HUDEP-2 (cell line): ENCODE measurements around the gene ABHD12B.
"Not testable (repeated sequence)": the region's sequence is repeated elsewhere in the genome, so short reads cannot be mapped to it uniquely, and the experiment has no call there.

ENCODE experiments used
- DNase-seq, 76 experiments: peaks; one replicate each; lab custom pipeline; 2025; ENCODE audit not compliant: unreplicated experiment in 76 of 76; lab: John Stamatoyannopoulos, UW

Gene ABHD12B

DNA sequence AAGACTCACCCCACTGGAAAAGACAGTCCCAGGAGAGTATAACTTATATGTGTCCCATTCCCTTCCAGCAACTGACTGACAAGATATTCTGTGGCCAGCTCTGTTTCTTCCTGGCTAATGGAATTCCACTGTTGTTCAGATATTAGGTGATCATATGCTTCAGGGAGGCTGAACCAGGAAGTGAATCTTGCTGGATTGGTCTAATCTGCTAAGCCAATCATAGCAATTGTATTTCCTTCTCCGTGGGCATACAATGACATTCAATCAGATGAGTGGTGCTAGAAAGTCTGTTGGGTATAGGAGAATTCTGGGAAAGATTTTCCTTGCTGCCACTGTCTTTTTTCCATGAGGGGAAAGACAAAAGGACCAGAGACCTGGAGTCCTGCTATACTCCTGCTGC, 60.3 kb downstream of the ABHD12B start:
- DNase-seq = no peak

DNA sequence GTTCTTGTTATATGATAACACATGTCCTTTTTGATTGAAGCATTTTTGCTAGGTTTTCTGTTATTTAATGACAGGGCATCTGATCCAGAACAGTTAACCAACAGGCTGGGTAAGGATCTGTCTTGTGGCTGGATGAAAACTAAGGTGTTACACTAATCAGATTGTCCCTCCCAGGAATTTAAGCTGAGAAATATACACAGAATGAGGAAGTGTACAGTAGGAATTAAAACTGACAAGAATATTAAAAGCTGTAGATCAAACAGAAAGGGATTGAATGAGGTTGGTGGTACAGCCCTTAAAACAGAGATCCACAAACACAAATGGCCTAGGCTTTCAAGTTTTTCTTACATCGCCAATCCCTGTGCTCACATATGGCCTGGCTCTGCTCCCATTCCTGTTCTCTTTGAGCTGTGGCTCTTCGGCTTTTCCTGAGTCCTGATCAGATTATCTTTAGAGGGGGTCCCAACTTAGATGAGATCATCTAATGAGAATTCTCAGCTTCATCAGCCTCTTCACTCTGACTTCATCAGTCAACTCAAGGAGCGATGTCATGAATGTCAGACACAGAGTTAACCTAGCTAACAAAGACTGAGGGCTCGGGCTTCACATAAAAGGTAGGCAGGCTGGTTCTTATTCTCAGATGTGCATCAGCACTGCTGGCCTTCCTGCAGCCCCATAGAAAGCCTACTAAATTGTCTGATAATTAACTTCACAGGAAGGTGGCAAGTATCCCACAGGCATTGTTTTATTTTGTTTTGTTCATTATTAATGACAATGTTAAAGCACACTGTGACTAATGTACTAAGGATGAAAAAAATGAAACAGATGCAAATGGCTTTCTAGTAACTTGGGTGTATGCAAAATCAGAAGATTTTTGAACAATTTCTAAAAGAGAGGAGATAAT, 61.0 kb downstream of the ABHD12B start:
- no peak for DNase-seq

GRCh38 chr14:50935126-50936015, 63.5 kb downstream of the ABHD12B start:
- DNase-seq = no peak

- no peak for DNase-seq
Observed at GRCh38 chr14:50936016-50936340, 64.1 kb downstream of the ABHD12B start.

DNA sequence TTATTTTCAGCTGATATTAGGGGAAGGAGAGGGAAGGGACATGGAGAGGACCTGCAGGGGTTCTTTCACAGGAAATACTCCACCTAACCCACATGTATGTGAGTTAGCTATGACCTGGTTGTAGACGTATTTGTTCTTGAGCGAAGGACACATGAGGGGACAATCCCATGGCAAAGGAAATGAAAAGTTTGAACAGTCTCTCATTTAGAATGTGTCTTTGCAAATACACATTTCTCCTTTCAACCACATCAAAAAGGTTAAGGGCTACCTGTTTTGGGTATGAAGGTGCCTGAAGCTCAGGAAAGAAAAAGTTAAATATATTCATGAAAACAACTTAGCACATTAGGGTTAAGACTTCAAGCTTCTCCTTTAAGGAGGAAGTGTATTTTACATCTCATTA, 65.0 kb downstream of the ABHD12B start:
- DNase-seq = no peak

GRCh38 chr14:50937325-50937724, 65.5 kb downstream of the ABHD12B start:
- DNase-seq = no peak

DNA sequence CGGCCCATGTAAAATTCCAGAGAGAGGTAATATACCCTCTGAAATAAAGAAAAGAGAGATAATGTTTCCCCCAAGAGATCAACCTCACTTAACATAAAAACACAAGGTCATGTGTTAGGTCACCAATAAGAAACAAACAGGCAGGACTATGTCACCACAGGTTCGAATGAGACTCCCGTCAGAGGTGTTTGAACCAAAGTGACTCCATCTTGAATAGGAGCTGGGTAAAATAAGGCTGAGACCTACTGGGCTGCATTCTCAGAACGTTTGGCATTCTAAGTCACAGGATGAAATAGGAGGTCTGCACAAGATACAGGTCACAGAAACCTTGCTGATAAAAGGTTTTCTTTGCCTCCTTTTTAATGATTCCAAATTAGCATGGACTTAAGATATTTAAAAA, 65.9 kb downstream of the ABHD12B start:
- DNase-seq = no peak

- DNase-seq = no peak
Observed at GRCh38 chr14:50941151-50941550, 69.3 kb downstream of the ABHD12B start.

DNA sequence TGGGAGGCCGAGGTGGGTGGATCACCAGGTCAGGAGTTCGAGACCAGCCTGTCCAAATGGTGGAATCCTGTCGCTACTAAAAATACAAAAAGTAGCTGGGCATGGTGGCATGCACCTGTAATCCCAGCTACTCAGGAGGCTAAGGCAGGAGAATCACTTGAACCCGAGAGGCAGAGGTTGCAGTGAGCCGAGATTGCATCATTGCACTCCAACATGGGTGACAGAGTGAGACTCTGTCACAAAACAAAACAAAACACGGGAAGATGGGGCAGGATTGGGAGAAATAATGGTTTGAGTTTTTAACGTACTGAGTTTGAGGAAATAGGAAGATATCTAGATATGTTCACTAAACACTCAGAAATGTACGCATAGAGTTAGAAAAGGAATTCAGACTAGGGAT, 69.8 kb downstream of the ABHD12B start:
- not testable (repeated sequence) for DNase-seq

GRCh38 chr14:50943261-50943942, 71.5 kb downstream of the ABHD12B start:
- DNase-seq = peak in 3 of 76 experiments; percentile 4 to 20 (median 14)

GRCh38 chr14:50943943-50944646, 72.2 kb downstream of the ABHD12B start, which contains the start of gene PYGL:
PYGL (minus strand) TSS chr14:50944483; CDS start chr14:50944403, 80 bp downstream.
- DNase-seq = peak in 42 of 76 experiments; percentile 7 to 62 (median 34)

GRCh38 chr14:50944647-50945413, 73.0 kb downstream of the ABHD12B start:
- peak in 4 of 76 experiments; percentile 14 to 37 (median 27) for DNase-seq

DNA sequence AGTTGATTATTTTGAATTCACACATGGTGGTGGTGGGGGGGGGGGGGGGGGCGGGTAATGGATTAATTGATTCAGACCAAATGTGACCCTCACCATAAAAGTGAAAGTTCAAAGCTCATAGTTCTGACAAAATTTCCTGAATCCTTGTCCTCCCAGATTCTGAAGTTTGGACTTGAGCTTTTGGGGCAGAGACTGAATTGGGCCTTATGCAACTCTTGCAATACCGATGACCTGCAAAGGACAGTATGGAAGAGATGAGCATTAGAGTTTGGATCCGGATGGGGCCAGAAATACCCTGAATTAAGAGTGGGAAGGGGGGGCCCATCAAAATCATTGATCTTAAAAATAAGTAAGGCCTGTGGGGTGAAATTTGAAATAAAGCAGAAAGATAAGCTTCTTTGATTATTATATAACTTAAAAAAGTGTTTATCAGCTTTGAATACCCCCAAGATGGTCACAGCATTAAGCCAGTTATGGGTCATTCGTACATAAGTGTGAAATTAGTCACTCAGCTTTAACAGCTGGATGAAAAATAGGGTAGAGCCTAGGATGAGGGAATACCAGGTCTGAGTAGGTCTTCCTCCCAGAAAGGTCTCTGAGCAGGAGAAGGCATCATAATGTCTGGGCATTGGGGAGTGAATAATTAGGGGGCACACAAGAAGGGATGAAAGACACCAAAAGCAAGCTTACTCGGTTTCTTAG, 74.5 kb downstream of the ABHD12B start:
- DNase-seq = no peak

- DNase-seq = no peak
Observed at GRCh38 chr14:50947446-50947845, 75.6 kb downstream of the ABHD12B start.

DNA sequence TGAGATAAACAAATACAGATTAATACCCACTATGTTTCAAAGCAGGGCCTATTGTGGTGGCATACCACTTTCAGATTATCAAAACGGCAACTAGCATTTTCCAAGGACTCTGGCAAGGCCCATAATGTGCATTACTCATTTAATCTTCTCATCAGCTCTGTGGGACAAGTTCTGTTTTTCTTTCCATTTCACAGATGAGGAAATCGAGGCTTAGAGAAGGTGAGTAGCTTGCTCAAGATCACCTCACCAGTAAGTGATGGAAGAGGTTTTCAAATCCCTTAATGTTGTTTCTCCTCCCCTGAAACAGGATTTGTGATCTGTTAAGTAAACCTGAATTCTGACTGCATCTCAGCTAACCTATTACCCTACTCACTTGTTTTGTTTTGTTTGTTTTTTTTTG, 76.4 kb downstream of the ABHD12B start:
- DNase-seq = no peak

GRCh38 chr14:50951032-50951431, 79.2 kb downstream of the ABHD12B start:
- no peak for DNase-seq

- DNase-seq = no peak
Observed at GRCh38 chr14:50953502-50953901, 81.6 kb downstream of the ABHD12B start.
